H9 (cell line): Measurements from ENCODE around the gene SH2D3C. TPM values are rescaled to one million over a fixed set of nuclear protein-coding genes. Genes with fewer than 3 reads are reported as not detected.
A peak's percentile ranks its signal among the peaks of the same experiment; 100 is the strongest.

ENCODE experiments used
- DNase-seq: peaks from one replicate; pipeline ENCODE4 v3.0.0-alpha.2; 2017
- H2AFZ ChIP-seq: one replicate; pipeline ENCODE4 v1.6.1; 2013; ENCODE audit warnings: mild to moderate bottlenecking, low read length, control low read depth, moderate library complexity
- H2AK5ac ChIP-seq: 2 replicates; pipeline ENCODE4 v1.6.1; 2013; ENCODE audit warnings: low read length, control low read depth, mixed read lengths; ENCODE audit not compliant: insufficient read length
- H2BK120ac ChIP-seq: one replicate; pipeline ENCODE4 v1.6.1; 2013; ENCODE audit warnings: low read depth, mild to moderate bottlenecking, low read length, control low read depth, inconsistent platforms; ENCODE audit not compliant: poor library complexity, severe bottlenecking
- H2BK12ac ChIP-seq: 2 replicates; pipeline ENCODE4 v1.6.1; 2013; ENCODE audit warnings: low read length, control low read depth, mixed read lengths, low read depth; ENCODE audit not compliant: insufficient read length
- H2BK15ac ChIP-seq: 2 replicates; pipeline ENCODE4 v1.6.1; 2013; ENCODE audit warnings: low read depth, low read length, control low read depth
- H2BK20ac ChIP-seq: one replicate; pipeline ENCODE4 v1.6.1; 2013; ENCODE audit warnings: low read depth, mild to moderate bottlenecking, low read length, control low read depth, inconsistent platforms; ENCODE audit not compliant: poor library complexity, severe bottlenecking
- H2BK5ac ChIP-seq: 2 replicates; pipeline ENCODE4 v1.6.1; 2013; ENCODE audit warnings: low read length, control low read depth, mixed read lengths; ENCODE audit not compliant: insufficient read length
- H3K14ac ChIP-seq: 2 replicates; pipeline ENCODE4 v1.6.1; 2013; ENCODE audit warnings: low read length, control low read depth; ENCODE audit not compliant: insufficient read depth
- H3K18ac ChIP-seq: 2 replicates; pipeline ENCODE4 v1.6.1; 2013; ENCODE audit warnings: low read depth, mild to moderate bottlenecking, mixed read lengths, low read length, control low read depth; ENCODE audit not compliant: insufficient read length
- H3K23ac ChIP-seq: 2 replicates; pipeline ENCODE4 v1.6.1; 2013; ENCODE audit warnings: low read length, control low read depth, mixed read lengths, low read depth; ENCODE audit not compliant: insufficient read length
- H3K23me2 ChIP-seq: 2 replicates; pipeline ENCODE4 v1.6.1; 2013; ENCODE audit warnings: low read depth, mild to moderate bottlenecking, mixed read lengths, low read length, control low read depth; ENCODE audit not compliant: insufficient read length, poor library complexity, severe bottlenecking
- H3K27ac ChIP-seq: 2 replicates; pipeline ENCODE4 v1.5.1; 2013; ENCODE audit warnings: low read length, control low read depth, mixed read lengths, low read depth; ENCODE audit not compliant: insufficient read length
- H3K27me3 ChIP-seq: 2 replicates; pipeline ENCODE4 v1.6.1; 2013; ENCODE audit warnings: low read length, control low read depth, inconsistent platforms; ENCODE audit not compliant: insufficient read depth
- H3K4ac ChIP-seq: 2 replicates; pipeline ENCODE4 v1.6.1; 2013; ENCODE audit warnings: low read depth, mild to moderate bottlenecking, control low read depth, inconsistent platforms, low read length, moderate library complexity
- H3K4me1 ChIP-seq: 2 replicates; pipeline ENCODE4 v1.6.1; 2013; ENCODE audit warnings: low read length, control low read depth, inconsistent platforms; ENCODE audit not compliant: insufficient read depth
- H3K4me2 ChIP-seq: 2 replicates; pipeline ENCODE4 v1.6.1; 2013; ENCODE audit warnings: low read length, control low read depth, mixed read lengths; ENCODE audit not compliant: insufficient read length, insufficient read depth
- H3K56ac ChIP-seq: 2 replicates; pipeline ENCODE4 v1.6.1; 2013; ENCODE audit warnings: low read depth, mild to moderate bottlenecking, mixed read lengths, low read length, control low read depth; ENCODE audit not compliant: insufficient read length
- H3K79me1 ChIP-seq: 2 replicates; pipeline ENCODE4 v1.6.1; 2013; ENCODE audit warnings: low read depth, mild to moderate bottlenecking, moderate library complexity, low read length, control low read depth, inconsistent platforms; ENCODE audit not compliant: insufficient read depth, poor library complexity, severe bottlenecking
- H3K79me2 ChIP-seq: 2 replicates; pipeline ENCODE4 v1.6.1; 2013; ENCODE audit warnings: low read length, control low read depth, inconsistent platforms; ENCODE audit not compliant: insufficient read depth
- H3K9ac ChIP-seq: 2 replicates; pipeline ENCODE4 v1.6.1; 2013; ENCODE audit warnings: low read length, control low read depth, mixed read lengths; ENCODE audit not compliant: insufficient read length; ENCODE audit errors: extremely low read depth
- H3K9me3 ChIP-seq: one replicate; pipeline ENCODE4 v1.6.1; 2013; ENCODE audit warnings: low read depth, low read length, inconsistent platforms; ENCODE audit not compliant: control insufficient read depth
- H3T11ph ChIP-seq: one replicate; pipeline ENCODE4 v1.6.1; 2013; ENCODE audit warnings: mild to moderate bottlenecking, low read length, control low read depth, inconsistent platforms
- H4K20me1 ChIP-seq: one replicate; pipeline ENCODE4 v1.6.1; 2013; ENCODE audit not compliant: control insufficient read depth, insufficient read length, insufficient read depth
- H4K5ac ChIP-seq: 2 replicates; pipeline ENCODE4 v1.6.1; 2013; ENCODE audit warnings: low read depth, mild to moderate bottlenecking, mixed read lengths, low read length, control low read depth; ENCODE audit not compliant: insufficient read length
- H4K8ac ChIP-seq: replicated peaks from 2 replicates; pipeline ENCODE4 v1.6.1; 2013; ENCODE audit warnings: low read length, control low read depth, mixed read lengths, low read depth; ENCODE audit not compliant: insufficient read length
- H4K91ac ChIP-seq: 2 replicates; pipeline ENCODE4 v1.6.1; 2013; ENCODE audit warnings: low read depth, mild to moderate bottlenecking, moderate library complexity, mixed read lengths, low read length, control low read depth; ENCODE audit not compliant: insufficient read length
- H3K27ac Mint-ChIP-seq, 3 experiments: 2 replicates in 2 of 3; 3 replicates in 1 of 3; pipeline ENCODE4 v1.8.0; 2020 to 2021; ENCODE audit warnings: mixed read lengths in 3 of 3, mild to moderate bottlenecking in 1 of 3, moderate library complexity in 1 of 3
- H3K27me3 Mint-ChIP-seq: 2 replicates; pipeline ENCODE4 v1.8.0; 2021; ENCODE audit warnings: low read depth, mild to moderate bottlenecking, moderate library complexity, mixed read lengths
- H3K36me3 Mint-ChIP-seq, 3 experiments: 2 replicates in 2 of 3; 3 replicates in 1 of 3; pipeline ENCODE4 v1.8.0; 2020 to 2021; ENCODE audit warnings: low read depth in 3 of 3, mixed read lengths in 3 of 3; ENCODE audit not compliant: insufficient read depth in 1 of 3
- H3K4me1 Mint-ChIP-seq, 2 experiments: 2 replicates each; pipeline ENCODE4 v1.8.0; 2020; ENCODE audit warnings: mixed read lengths in 2 of 2
- H3K4me3 Mint-ChIP-seq, 2 experiments: 2 replicates in 1 of 2; 3 replicates in 1 of 2; pipeline ENCODE4 v1.8.0; 2020 to 2021; ENCODE audit warnings: mild to moderate bottlenecking in 2 of 2, mixed read lengths in 2 of 2, moderate library complexity in 1 of 2
- H3K9me3 Mint-ChIP-seq, 2 experiments: 2 replicates in 1 of 2; 3 replicates in 1 of 2; pipeline ENCODE4 v1.8.0; 2020; ENCODE audit warnings: mild to moderate bottlenecking in 2 of 2, mixed read lengths in 2 of 2, moderate library complexity in 1 of 2
- CTCF ChIP-seq: fragments of 200-600 bp; sonication (generic); conservative IDR thresholded peaks from 3 replicates; pipeline ENCODE4 v1.8.0; 2021; ENCODE audit warnings: antibody characterized with exemption, mild to moderate bottlenecking
- WGBS: extraction: QIAGEN DNeasy Blood & Tissue Kit; methylation state at CpG from one replicate; pipeline ENCODE4 v1.1.7; 2013; ENCODE audit warnings: missing lambda C conversion rate, low lambda C conversion rate, mixed read lengths; ENCODE audit not compliant: insufficient read length; ENCODE audit errors: extremely low coverage; 5-methylcytosine and 5-hydroxymethylcytosine counted together
- total RNA-seq: library from RNA; stranded (reverse); gene quantifications from 2 replicates; pipeline ENCODE4 v1.2.1, GENCODE V29; 2021

Gene SH2D3C
- total RNA-seq, 1 experiment from 2014 or later = 1.7 TPM

- Mint-ChIP-seq H3K9me3 (no peaks in the 10 kb centered on the region), H3K27ac (peak overlapping the region in 1 of 3 experiments; percentile 31; a peak in 1 of 7 replicates), H3K4me1 (peaks cover 6 to 8% of the 10 kb centered on the region in 2 experiments), H3K4me3 (no peak overlapping the region), H3K36me3 (no peaks in the 10 kb centered on the region; a peak in 1 of 7 replicates), H3K27me3 (no peaks in the 10 kb centered on the region)
- Histone ChIP-seq H3K4me1 (no peaks in the 10 kb centered on the region), H2BK120ac (no peak overlapping the region), H3K27ac (no peak overlapping the region), H3K4ac (no peak overlapping the region), H3T11ph (no peak overlapping the region), H3K4me2 (no peak overlapping the region), H2BK12ac (no peak overlapping the region), H4K91ac (no peak overlapping the region), H3K79me2 (no peaks in the 10 kb centered on the region), H3K27me3 (no peaks in the 10 kb centered on the region), H3K23ac (no peak overlapping the region), H4K8ac (no peak overlapping the region), H4K20me1 (no peaks in the 10 kb centered on the region), H3K79me1 (no peaks in the 10 kb centered on the region), H4K5ac (no peak overlapping the region), H2AK5ac (no peak overlapping the region), H3K23me2 (no peaks in the 10 kb centered on the region), H3K9ac (no peak overlapping the region), H2BK5ac (no peak overlapping the region), H3K9me3 (no peaks in the 10 kb centered on the region), H3K18ac (no peak overlapping the region), H2BK20ac (no peak overlapping the region), H2AFZ (no peak overlapping the region), H3K56ac (no peak overlapping the region), H3K14ac (no peak overlapping the region), H2BK15ac (no peak overlapping the region)
- DNase-seq = no peak
- no CpG with 5 or more reads among the region's 9 CpGs for WGBS
- no peak for TF ChIP-seq CTCF
These were observed 48.2 kb downstream of the SH2D3C start for GRCh38 chr9:127730262-127730661.
